HFF-Myc (cell line): ENCODE measurements around the gene VAV1.
A peak's percentile ranks its signal among the peaks of the same experiment; 100 is the strongest.

Experiments used
- DNase-seq: peaks from one replicate; pipeline ENCODE4 v3.0.0-alpha.2; 2011; ENCODE audit warnings: low read depth; ENCODE audit errors: extremely low read depth
- H3K4me3 ChIP-seq: replicated peaks from 2 replicates; pipeline ENCODE4 v1.5.1; 2011; ENCODE audit warnings: low read depth, mild to moderate bottlenecking, control low read depth, low read length
- CTCF ChIP-seq: IDR thresholded peaks from 2 replicates; pipeline ENCODE4 v1.5.1; 2012; ENCODE audit warnings: mild to moderate bottlenecking, low read depth, low read length, control low read depth; ENCODE audit errors: missing control alignments

VAV1 gene

GRCh38 chr19:6772028-6772865 is at the start of gene VAV1:
VAV1 (plus strand) TSS chr19:6772708; CDS start chr19:6772808, 100 bp downstream.
- TF ChIP-seq CTCF: peak; percentile 14
- DNase-seq: no peak
- no peak within 1 kb of the TSS for H3K4me3 ChIP-seq

- no peak for DNase-seq
- H3K4me3 ChIP-seq: no peak overlapping the region
- TF ChIP-seq CTCF: no peak
These were observed 49.3 kb upstream of the VAV1 start for GRCh38 chr19:6723108-6723618.

- H3K4me3 ChIP-seq: no peak overlapping the region
- DNase-seq: no peak
- no peak for TF ChIP-seq CTCF
These were observed 48.8 kb upstream of the VAV1 start for GRCh38 chr19:6723738-6724137.

GRCh38 chr19:6724631-6725492 is 47.6 kb upstream of the VAV1 start:
- no peak for TF ChIP-seq CTCF
- no peak overlapping the region for H3K4me3 ChIP-seq
- no peak for DNase-seq

- TF ChIP-seq CTCF: no peak
- no peak overlapping the region for H3K4me3 ChIP-seq
- no peak for DNase-seq
These were observed 46.8 kb upstream of the VAV1 start for GRCh38 chr19:6725513-6726231.

- no peak overlapping the region for H3K4me3 ChIP-seq
- TF ChIP-seq CTCF: no peak
- no peak for DNase-seq
These were observed 44.2 kb upstream of the VAV1 start for GRCh38 chr19:6728346-6728745.
